ENCODE data around the gene KCNC2. TPM values are rescaled to one million over a fixed set of nuclear protein-coding genes. Genes with fewer than 3 reads are reported as not detected.

KCNC2 gene
- total RNA-seq, 1 experiment from 2014 or later: not detected

DNA sequence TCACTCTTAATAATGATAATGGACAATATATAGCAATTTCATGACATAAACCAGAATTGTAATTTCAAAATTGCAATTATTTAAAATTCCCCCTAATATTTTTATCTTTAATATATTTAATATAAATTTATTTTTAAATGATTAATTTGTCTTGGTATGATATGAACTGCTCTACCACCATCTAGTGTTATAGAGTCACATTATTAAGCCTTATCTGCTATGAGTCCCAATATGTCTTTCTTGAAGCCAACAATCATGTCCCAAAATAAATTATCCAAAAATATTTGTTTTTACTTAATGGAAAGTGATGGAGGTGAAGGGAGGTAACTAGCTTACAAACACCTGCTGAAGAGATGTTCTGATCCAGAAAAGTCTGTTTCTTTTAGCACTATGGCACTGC is 151.4 kb downstream of the KCNC2 start:
- DNase-seq (ENCODE audit: low read depth): no peak

DNA sequence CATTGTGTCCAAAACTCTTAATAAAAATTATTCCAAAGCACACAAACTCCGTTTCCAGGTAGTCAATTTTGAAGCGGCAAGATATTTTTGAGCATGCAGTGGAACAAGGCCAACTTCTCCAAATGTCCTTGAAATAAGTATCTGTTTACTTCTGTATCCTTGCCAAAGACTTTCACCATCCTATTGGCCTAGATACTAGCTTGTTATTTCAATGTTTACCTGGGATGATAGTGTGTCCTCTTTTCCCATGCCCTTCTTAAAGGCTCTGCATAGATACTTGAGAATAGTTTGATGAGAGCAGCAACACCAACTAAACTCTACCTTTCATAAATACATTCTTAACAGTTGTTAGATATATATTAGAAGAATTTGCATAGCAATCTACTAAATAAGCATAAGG is 160.9 kb downstream of the KCNC2 start:
- no peak for DNase-seq (ENCODE audit: low read depth)

- DNase-seq (ENCODE audit: low read depth): no peak
Observed at GRCh38 chr12:75047885-75048525, 161.6 kb downstream of the KCNC2 start.

GRCh38 chr12:75042125-75042524 is 167.5 kb downstream of the KCNC2 start:
- no peak for DNase-seq (ENCODE audit: low read depth)

DNA sequence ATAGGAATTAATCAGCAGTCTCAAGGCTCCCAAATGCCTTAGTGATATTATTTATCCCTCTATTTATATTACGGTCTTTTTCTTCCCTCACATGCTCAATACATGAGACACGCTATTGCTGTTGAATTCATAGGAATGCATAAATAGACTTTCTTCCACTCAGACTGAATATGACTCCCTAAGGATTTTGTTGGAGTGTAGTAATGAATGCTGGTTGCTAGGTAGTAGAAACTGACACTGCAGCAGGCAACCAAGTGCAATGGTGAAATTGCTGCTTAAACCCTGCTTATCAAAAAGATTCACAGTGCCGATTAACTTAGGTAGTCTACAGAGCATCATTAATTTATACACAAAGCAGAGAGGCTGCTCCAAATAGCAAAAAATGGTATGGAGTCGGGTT is 168.2 kb downstream of the KCNC2 start:
- DNase-seq (ENCODE audit: low read depth): no peak

DNA sequence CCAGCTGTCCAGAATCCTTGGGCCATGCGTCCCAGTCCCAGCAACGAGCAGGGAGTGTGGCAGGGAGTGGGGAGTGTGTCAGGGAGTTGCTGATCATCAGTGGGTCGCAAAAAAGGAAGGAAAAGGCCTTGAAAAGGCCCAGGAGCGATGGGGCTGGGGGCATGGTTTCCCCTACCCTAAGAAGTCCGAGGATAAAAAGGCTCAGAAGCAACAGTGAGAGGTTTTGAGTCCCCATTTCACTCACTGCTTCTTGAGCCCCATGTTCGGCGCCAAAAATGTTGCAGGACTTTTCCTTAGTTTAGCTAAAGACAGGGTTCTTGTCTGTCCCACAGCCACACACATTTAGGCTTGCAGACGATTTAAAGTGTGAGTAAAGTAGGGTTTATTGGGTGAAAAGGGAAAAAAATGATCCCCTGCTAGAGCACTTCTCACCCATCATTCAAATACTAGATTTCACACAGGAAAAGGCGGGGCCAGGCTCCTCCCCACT is 189.5 kb downstream of the KCNC2 start:
- peak; percentile 4 for DNase-seq (ENCODE audit: low read depth)

- DNase-seq (ENCODE audit: low read depth): no peak
Observed at GRCh38 chr12:75011120-75011519, 198.5 kb downstream of the KCNC2 start.

DNA sequence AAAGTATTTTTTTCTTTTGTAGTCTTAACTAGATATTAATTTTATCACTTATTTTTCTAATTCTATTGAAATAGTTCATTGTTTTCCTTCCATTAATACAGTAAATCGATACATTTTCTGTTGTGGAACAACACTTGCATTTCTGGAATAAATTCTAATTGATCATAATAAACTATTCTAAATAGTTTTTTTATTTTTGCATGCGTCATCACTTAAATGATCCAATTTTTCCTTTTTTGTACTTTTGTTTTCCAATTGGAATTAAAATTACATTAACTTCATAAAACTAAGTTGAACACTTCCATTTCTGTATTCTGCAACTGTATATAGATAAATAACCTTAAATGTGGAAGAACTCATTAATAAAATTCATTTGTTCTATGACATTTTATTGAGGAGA is 202.5 kb downstream of the KCNC2 start:
- DNase-seq (ENCODE audit: low read depth): no peak

DNA sequence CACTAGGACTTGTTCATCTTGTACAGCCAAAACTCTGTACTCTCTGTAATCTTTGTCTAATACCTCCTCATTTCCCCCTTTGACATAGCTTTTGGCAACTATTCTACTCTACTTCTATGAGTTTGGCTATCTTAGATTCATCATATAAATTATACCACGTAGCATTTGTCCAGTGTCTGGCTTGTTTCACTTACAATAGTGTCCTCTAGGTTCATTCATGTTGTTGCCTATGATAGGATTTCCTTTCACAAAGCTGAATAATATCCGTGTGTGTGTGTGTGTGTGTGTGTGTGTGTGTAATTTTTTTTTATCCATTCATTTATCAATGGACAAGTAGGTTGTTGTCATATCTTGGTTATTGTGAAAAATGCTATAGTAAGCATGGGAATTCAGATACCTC is 209.5 kb downstream of the KCNC2 start:
- no peak for DNase-seq (ENCODE audit: low read depth)

GRCh38 chr12:74999474-74999873 is 210.2 kb downstream of the KCNC2 start:
- no peak for DNase-seq (ENCODE audit: low read depth)

Other genes with a start within 250 kb of the KCNC2 start
- gene CAPS2, start 120.5 kb upstream of the KCNC2 start, total RNA-seq (2014; rRNA removed; shearing (Covaris generic)): 3.0 and 3.3 TPM in 2 replicates
- gene GLIPR1L1, start 124.8 kb upstream of the KCNC2 start, total RNA-seq (2014; rRNA removed; shearing (Covaris generic)): not detected in 2 replicates
- gene GLIPR1L2, start 181.2 kb upstream of the KCNC2 start, total RNA-seq (2014; rRNA removed; shearing (Covaris generic)): 0.20 and 0.36 TPM in 2 replicates

Measured in RPMI7951 (cell line).